CD1c-positive myeloid dendritic cell (primary cell): ENCODE data around the gene KISS1R.
A peak's percentile ranks its signal among the peaks of the same experiment; 100 is the strongest.
"Not testable (repeated sequence)": the region's sequence is repeated elsewhere in the genome, so short reads cannot be mapped to it uniquely, and the experiment has no call there.

Experiments used
- DNase-seq: peaks from one replicate; pipeline ENCODE4 v3.0.0-alpha.2; 2016; ENCODE audit errors: extremely low spot score

Gene KISS1R

GRCh38 chr19:881385-882071 lies 35.6 kb upstream of the KISS1R start:
- no peak for DNase-seq

- no peak for DNase-seq
Measured at GRCh38 chr19:882871-883497, 34.1 kb upstream of the KISS1R start.

GRCh38 chr19:883661-884211 lies 33.4 kb upstream of the KISS1R start:
- no peak for DNase-seq

DNA sequence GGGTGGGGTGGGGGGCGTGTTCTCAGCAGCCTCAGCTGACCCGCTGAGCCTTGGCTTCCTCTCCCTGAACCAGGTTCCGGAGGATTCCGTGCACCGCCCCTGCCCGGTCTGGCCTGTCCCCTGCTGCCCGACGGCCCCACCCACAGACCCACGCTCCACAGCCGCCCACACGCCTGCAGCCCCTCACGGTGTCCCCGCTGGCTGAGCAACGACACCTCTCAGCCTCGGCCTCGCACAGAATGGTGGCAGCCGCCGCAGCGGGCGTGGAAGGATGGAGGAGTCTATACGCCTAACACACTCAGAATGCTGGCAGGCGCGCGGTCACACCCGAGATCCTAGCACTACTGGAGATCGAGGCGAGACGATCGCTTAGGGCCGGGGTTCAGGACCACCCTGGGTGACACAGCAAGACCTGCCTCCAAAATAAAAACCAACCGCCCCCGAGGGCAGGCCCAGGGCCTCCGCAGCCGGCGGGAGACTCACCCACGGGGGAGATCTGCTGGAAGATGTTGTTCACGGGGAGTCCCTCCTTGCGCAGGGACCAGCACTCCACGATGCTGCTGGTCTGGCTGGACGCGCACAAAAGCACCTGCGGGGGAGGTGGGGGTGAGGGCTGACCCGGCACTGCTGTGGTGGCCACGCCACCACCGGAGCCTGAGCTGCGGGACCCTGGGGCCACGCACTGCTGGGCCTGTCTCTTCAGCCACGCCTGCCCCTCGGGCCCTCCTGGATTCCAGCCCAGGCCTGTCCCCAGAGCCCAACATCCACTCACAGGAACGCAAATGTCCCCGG lies 32.5 kb upstream of the KISS1R start:
- no peak for DNase-seq

DNA sequence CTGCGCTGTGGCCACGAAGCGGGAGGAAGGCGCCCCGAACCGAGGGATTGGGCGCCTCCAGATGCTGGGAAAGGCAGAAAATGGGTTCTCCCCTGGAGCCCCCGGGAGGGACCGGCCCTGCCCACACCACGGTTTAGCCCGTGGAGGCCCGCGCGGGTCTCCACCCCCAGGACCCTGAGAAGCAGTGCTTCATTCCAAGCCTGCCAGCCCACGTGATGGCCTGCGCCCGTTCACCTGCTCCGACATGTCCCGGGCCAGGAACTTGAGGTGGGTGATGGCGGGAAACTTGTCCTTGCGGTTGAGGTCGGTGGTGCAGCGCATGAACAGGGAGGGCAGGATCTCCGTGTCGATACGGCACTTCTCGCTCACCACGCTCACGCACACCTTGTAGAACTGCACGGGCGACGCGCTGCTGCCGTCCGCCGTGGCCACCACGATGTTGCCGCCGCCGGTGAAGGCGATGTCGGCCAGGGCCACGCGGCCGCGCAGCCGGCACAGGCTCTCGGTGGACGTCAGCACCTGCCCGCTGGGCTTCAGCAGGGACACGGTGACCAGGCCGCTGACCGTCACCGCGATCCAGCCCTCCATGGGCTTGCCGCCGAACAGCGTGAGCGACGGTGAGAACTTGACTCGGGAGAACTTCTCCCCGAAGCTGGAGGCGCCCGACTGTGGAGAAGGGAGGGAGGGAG lies 31.5 kb upstream of the KISS1R start:
- no peak for DNase-seq

DNA sequence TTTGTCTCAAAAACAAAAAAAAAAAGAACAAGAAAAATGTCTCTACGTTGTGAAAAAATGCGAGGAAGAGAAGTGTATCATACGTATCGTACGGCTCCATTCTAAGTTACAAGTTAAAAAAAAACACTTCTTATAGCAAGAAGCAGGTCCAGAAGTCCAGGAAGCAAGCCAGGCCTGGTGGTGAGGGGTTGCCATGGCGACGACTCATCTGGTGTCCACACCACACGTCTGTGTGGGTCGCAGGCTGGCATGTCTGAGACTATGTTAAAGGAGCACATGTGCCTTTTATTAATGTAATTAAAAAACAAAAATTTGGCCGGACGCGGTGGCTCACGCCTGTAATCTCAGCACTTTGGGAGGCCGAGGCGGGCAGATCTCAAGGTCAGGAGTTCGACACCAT lies 30.1 kb upstream of the KISS1R start:
- no peak for DNase-seq

DNA sequence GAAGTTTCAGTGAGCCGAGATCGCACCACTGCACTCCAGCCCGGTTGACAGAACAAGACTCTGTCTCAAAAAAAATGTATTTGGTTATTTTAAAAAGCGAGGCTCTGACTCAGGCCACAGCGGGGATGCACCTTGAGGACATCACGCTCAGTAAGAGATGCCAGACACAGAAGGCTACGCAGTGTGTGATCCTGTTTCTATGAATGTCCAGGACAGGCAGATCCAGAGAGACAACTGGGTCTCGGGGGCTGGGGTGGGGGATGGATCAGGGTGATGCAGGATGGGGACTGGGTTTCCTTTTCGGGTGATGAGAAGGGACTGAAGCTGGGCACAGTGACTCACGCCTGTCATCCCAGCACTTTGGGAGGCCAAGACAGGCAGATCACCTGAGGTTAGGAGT lies 29.5 kb upstream of the KISS1R start:
- DNase-seq: no peak

DNA sequence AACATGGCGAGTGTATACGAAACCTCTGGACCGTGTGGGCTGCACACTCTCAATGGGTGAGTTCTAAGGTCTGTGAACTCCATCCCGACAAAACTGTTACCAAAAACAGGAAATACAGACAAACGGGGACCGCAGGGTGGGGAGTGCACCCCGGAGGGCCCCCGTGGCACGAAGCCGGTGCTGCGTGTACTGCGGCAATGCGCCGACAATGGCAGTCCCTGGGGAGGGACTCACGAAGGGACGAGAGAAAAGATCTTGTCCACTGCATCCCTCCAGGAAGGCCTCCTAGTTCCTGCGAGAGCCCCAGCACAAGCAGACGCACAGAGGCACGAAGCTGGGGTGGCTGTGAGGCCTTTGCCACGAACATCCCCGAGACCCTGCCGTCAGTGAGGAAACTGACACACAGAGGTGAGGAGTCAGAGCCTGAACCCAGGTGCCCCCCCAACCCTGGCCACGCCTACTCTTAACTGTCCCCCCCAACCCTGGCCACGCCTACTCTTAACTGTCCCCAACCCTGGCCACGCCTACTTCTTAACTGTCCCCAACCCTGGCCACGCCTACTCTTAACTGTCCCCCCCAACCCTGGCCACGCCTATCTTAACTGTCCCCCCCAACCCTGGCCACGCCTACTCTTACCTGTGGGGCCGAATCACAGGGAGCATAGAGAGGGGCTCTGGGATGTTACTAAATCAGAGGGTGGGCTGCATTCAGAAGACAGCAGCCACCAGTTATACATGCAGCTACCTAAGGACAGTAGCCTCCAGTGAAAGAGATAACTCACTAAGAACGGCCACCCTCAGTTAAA lies 28.4 kb upstream of the KISS1R start:
- no peak for DNase-seq

DNA sequence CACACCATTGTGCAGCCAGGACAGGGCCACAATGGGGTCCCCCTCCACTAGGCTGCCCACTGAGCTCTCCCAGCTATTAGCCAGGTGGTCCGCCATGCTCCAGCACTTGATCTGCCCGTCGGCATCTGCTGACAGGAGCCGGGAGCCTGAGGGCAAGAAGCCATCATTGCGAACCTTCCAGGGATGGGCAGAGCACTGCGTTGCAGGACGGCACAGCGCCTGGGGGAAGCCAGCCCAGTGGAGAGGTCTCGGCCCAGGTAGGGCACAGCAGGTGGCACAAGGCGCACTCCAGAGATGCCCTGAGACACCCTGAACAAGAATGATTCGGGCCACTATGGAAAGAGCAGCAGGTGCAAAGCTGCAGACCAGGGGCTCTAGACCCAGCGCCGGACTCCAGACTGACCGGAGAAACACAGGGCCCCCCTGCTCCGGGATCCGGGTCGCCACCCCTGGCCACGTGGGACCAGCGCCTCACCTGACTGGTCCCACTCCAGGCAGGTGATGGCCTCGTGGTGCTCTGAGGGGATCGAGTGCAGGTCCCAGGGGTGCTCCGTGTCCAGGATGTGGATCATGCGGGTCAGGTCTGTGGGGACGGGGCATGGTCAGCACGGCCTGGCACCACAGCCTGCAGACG lies 27.4 kb upstream of the KISS1R start:
- DNase-seq: no peak

GRCh38 chr19:890831-891230 lies 26.3 kb upstream of the KISS1R start:
- no peak for DNase-seq

DNA sequence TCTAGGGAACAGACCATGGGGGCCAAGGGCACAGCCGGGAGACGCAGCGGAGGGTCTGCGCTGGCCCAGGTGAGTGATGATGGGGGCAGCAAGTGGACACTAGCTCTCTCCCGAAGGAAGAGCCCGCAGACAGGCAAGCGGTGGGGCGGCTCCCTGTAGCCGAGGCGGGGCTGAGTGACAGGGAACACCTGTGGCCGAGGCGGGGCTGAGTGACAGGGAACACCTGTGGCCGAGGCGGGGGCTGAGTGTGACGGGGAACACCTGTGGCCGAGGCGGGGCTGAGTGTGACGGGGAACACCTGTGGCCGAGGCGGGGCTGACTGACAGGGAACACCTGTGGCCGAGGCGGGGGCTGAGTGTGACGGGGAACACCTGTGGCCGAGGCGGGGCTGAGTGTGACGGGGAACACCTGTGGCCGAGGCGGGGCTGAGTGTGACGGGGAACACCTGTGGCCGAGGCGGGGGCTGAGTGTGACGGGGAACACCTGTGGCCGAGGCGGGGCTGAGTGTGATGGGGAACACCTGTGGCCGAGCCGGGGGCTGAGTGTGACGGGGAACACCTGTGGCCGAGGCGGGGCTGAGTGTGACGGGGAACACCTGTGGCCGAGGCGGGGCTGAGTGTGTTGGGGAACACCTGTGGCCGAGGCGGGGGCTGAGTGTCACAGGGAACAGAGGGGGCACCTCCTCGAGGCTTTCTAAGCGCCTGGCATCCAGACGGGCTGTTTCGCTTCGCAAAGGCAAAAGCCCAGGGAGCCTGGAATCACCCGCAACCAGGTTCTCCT lies 25.5 kb upstream of the KISS1R start:
- DNase-seq: not testable (repeated sequence)

DNA sequence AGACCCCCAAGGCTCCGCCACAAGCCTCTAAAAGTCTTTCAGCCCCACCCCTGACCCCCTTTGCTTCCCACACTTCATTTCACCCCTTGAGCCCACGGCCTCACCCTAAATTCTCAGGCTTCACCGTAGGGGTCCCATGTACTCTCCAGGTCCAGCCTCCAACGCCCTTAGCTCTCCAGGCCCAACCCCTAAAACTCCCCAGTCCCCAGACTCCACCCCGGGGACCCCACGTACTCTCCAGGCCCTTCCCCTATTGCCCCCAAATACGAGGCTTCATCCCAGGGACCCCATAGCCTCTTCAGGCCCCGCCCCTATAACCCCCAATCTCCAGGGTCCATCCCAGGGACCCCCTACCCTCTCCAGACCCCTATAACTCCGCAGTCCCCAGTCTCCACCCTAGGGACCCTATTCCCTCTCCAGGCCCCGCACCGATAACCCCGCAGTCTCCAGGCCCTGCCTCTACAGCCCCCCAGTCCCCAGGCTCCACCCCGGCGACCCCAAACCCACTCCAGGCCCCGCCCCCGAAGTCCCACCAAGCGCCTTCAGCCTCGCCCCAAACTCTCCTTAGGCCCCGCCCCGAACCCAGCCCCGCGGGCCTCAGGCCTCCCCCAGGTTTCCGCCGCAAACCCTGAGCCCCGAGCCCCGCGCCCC lies 24.8 kb upstream of the KISS1R start:
- no peak for DNase-seq

GRCh38 chr19:892894-893689 lies 24.0 kb upstream of the KISS1R start, which contains the start of the genes MED16 and RNU6-9:
TSS of gene MED16 (minus strand) at chr19:893187. CDS start at chr19:891131, 2,056 bp downstream.
TSS of gene RNU6-9 (plus strand) at chr19:893484.
- DNase-seq: peak; percentile 97

DNA sequence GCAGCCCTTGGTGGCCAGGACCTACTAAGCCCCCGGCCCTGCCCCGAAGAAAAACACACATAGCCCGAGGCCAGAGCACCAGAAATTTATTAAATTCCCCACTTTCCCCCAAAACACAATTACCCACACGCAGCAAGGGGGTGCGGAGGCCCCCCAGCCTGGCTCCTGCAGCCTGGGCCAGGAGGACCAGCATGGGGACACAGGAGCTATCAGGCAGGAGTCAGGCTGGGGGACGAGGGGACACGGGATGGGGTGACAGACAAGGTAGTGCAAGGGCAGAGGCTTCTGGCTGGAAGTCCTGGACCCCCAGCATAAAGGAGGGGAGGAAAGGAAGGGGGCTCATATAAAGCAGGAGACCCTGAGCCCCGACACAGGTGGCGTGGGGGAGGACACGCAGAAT lies 20.7 kb upstream of the KISS1R start:
- DNase-seq: no peak

DNA sequence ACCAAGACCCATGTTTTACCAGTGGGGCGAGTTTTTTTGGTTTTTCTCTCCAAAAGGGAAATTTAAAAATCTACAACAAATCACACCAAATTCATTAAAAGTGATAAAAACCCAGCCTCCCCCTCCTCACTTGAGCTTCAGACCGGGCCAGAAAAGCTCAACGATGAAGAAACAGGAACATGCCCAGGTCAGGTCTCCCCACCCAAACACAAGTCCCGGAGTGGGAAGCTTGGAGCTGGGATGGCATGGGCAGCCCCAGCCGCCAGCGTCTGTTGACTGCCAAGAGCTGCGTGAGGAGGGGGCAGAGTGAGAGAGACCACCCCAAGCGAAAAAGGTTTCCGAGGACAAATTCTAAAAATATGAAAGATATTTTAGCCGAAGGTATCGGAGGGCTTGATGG lies 20.1 kb upstream of the KISS1R start:
- DNase-seq: no peak

- no peak for DNase-seq
Measured at GRCh38 chr19:897442-898039, 19.6 kb upstream of the KISS1R start.

DNA sequence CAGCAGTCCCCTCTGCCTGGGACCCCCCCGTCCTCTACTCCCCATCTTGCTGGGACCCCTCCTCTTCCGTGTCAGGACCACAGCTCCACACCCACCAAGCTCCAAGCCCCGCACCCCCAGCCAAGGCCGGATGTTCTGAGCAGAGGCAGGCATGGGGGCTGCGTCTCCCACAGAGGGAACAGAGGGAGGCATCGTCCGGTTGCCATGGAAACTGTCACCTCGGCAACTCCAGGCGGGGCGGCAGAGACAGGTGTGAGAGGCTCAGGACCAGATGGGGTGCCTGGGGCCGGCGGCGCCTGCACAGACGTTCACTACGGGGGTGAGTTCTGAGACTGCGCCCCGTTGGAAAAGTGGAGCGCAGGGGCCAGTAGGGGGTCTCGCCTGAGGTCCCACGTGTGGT lies 18.5 kb upstream of the KISS1R start:
- no peak for DNase-seq
